ENCODE measurements around the gene CLMN. TPM values are rescaled to one million over a fixed set of nuclear protein-coding genes. Genes with fewer than 3 reads are reported as not detected.
A peak's percentile ranks its signal among the peaks of the same experiment; 100 is the strongest.

Gene CLMN, protein sequence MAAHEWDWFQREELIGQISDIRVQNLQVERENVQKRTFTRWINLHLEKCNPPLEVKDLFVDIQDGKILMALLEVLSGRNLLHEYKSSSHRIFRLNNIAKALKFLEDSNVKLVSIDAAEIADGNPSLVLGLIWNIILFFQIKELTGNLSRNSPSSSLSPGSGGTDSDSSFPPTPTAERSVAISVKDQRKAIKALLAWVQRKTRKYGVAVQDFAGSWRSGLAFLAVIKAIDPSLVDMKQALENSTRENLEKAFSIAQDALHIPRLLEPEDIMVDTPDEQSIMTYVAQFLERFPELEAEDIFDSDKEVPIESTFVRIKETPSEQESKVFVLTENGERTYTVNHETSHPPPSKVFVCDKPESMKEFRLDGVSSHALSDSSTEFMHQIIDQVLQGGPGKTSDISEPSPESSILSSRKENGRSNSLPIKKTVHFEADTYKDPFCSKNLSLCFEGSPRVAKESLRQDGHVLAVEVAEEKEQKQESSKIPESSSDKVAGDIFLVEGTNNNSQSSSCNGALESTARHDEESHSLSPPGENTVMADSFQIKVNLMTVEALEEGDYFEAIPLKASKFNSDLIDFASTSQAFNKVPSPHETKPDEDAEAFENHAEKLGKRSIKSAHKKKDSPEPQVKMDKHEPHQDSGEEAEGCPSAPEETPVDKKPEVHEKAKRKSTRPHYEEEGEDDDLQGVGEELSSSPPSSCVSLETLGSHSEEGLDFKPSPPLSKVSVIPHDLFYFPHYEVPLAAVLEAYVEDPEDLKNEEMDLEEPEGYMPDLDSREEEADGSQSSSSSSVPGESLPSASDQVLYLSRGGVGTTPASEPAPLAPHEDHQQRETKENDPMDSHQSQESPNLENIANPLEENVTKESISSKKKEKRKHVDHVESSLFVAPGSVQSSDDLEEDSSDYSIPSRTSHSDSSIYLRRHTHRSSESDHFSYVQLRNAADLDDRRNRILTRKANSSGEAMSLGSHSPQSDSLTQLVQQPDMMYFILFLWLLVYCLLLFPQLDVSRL
- total RNA-seq (ENCODE audit: low replicate concordance), result 6.3 and 6.7 TPM in 2 replicates

DNA sequence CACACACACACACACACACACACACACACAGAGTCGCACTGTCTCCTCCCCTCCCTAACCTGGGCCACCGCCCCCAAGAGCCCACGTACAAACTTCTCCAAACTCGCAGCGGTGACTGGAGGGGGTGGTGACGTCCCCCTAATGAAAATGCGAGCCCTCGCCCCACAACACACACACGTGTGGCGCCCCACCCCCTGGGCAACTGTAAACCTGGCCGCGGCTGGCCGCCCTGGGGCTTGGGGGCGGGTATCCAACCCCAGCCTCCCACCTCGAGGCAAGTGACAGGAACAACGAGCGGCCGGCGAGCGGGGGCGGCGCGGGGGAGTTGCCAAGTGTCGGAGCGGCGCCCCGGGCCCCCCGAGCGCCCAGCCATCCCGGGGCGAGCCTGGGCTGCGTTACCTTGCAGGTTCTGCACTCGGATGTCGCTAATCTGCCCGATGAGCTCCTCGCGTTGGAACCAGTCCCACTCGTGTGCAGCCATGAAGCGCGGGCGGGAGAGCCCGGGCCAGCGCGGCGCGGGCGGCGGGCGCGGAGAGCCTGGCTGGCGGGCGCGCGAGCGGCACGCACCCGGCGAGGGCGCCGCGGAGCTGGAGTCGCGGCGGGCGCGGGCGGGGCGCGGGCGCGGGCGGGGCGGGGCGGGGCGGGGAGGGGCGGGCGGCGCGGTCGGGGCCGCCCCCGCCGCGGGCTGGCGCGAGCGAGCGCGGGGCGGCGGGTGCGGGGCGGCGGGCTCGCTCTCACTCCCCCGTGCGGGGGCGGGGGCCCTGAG is at the start of gene CLMN:
CLMN (minus strand) TSS at position 597 of the 766 bp plus-strand sequence; CDS start at position 481, 116 bp downstream.
- Mint-ChIP-seq H3K27ac (no peak within 1 kb of the TSS), H3K27me3 (ENCODE audit: insufficient read depth, low read depth) (peaks cover 7% of the 10 kb centered on the region), H3K9me3 (no peaks in the 10 kb centered on the region), H3K4me3 (peak within 1 kb of the TSS; percentile 88), H3K4me1 (peaks cover 35% of the 10 kb centered on the region), H3K36me3 (no peaks in the 10 kb centered on the region)
- H4K20me1 ChIP-seq (ENCODE audit: low read depth), result peaks cover 21% of the 10 kb centered on the region
- H3K4me3 ChIP-seq, result peak within 1 kb of the TSS; percentile 89
- no peak within 1 kb of the TSS for H3K27ac ChIP-seq
- no peaks in the 10 kb centered on the region for H3K79me2 ChIP-seq (ENCODE audit: low read depth)
- no peaks in the 10 kb centered on the region for H3K9me3 ChIP-seq (ENCODE audit: low read depth)
- H3K27me3 ChIP-seq, result peaks cover 21% of the 10 kb centered on the region
- peaks cover 20% of the 10 kb centered on the region for H3K4me1 ChIP-seq
- H3K36me3 ChIP-seq, result no peaks in the 10 kb centered on the region
- H3K4me2 ChIP-seq, result peak within 1 kb of the TSS; percentile 85
- peaks cover 18% of the 10 kb centered on the region for H3F3A ChIP-seq (ENCODE audit: low read depth)
- peak within 1 kb of the TSS; percentile 93 for H2AFZ ChIP-seq (replicated peaks)
- H3K9ac ChIP-seq, result no peak within 1 kb of the TSS
- peak; percentile 85 for DNase-seq (ENCODE audit: low spot score)
- TF ChIP-seq EZH2 (IDR thresholded peaks at IDR 0.05) (peak; percentile 43), EZH2phosphoT487 (IDR thresholded peaks at IDR 0.05) (peak; percentile 38)
- TF ChIP-seq, protein P1, sequence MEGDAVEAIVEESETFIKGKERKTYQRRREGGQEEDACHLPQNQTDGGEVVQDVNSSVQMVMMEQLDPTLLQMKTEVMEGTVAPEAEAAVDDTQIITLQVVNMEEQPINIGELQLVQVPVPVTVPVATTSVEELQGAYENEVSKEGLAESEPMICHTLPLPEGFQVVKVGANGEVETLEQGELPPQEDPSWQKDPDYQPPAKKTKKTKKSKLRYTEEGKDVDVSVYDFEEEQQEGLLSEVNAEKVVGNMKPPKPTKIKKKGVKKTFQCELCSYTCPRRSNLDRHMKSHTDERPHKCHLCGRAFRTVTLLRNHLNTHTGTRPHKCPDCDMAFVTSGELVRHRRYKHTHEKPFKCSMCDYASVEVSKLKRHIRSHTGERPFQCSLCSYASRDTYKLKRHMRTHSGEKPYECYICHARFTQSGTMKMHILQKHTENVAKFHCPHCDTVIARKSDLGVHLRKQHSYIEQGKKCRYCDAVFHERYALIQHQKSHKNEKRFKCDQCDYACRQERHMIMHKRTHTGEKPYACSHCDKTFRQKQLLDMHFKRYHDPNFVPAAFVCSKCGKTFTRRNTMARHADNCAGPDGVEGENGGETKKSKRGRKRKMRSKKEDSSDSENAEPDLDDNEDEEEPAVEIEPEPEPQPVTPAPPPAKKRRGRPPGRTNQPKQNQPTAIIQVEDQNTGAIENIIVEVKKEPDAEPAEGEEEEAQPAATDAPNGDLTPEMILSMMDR (IDR thresholded peaks at IDR 0.05), result no peak

DNA sequence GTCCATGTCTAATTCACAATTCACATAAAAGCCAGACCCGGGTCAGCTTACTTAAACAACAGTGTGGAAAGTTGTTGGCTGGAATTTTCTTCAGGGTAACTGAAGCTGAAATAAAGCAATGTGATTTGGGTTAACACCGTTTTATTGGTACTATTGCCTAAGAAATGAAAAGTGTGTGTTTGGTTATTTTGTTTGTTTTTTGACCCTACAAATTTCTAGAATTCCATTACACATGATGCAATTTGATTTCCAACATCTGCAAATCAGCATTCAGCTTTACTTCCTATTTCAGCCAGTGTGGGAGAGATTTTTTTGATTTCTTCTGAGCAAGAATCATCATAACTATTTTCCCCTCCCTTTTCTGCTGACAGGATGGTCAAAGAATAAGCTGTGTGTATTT is 45.7 kb upstream of the CLMN start:
- Histone ChIP-seq H3K27ac (no peak overlapping the region), H2AFZ (replicated peaks) (no peak overlapping the region), H3K9me3 (ENCODE audit: low read depth) (no peaks in the 10 kb centered on the region), H3K36me3 (no peaks in the 10 kb centered on the region), H4K20me1 (ENCODE audit: low read depth) (no peaks in the 10 kb centered on the region), H3K79me2 (ENCODE audit: low read depth) (no peaks in the 10 kb centered on the region), H3K9ac (no peak overlapping the region), H3K4me3 (no peak overlapping the region), H3K4me1 (peaks cover 21% of the 10 kb centered on the region), H3K27me3 (peaks cover 14% of the 10 kb centered on the region), H3F3A (ENCODE audit: low read depth) (peaks cover 33% of the 10 kb centered on the region), H3K4me2 (no peak overlapping the region)
- peaks cover 42% of the 10 kb centered on the region for H3K4me1 Mint-ChIP-seq
- H3K36me3 Mint-ChIP-seq, result no peaks in the 10 kb centered on the region
- peaks cover 10% of the 10 kb centered on the region for H3K27me3 Mint-ChIP-seq (ENCODE audit: insufficient read depth, low read depth)
- H3K9me3 Mint-ChIP-seq, result no peaks in the 10 kb centered on the region
- no peak overlapping the region for H3K4me3 Mint-ChIP-seq
- no peak for TF ChIP-seq EZH2phosphoT487 (IDR thresholded peaks at IDR 0.05)
- TF ChIP-seq, protein P1 (IDR thresholded peaks at IDR 0.05), result no peak
- TF ChIP-seq EZH2 (IDR thresholded peaks at IDR 0.05), result no peak
- DNase-seq (ENCODE audit: low spot score), result no peak
- H3K27ac Mint-ChIP-seq, result no peak overlapping the region

- Mint-ChIP-seq H3K4me1 (peaks cover 40% of the 10 kb centered on the region), H3K27ac (no peak overlapping the region), H3K27me3 (ENCODE audit: insufficient read depth, low read depth) (peaks cover 10% of the 10 kb centered on the region), H3K9me3 (no peaks in the 10 kb centered on the region), H3K4me3 (no peak overlapping the region), H3K36me3 (no peaks in the 10 kb centered on the region)
- Histone ChIP-seq H3K27ac (no peak overlapping the region), H3K9me3 (ENCODE audit: low read depth) (no peaks in the 10 kb centered on the region), H3K4me3 (no peak overlapping the region), H3F3A (ENCODE audit: low read depth) (peaks cover 33% of the 10 kb centered on the region), H3K36me3 (no peaks in the 10 kb centered on the region), H3K79me2 (ENCODE audit: low read depth) (no peaks in the 10 kb centered on the region), H3K4me2 (no peak overlapping the region), H3K4me1 (peaks cover 21% of the 10 kb centered on the region), H3K9ac (no peak overlapping the region), H3K27me3 (peaks cover 22% of the 10 kb centered on the region), H4K20me1 (ENCODE audit: low read depth) (no peaks in the 10 kb centered on the region), H2AFZ (replicated peaks) (no peak overlapping the region)
- TF ChIP-seq, protein P1 (IDR thresholded peaks at IDR 0.05), result no peak
- TF ChIP-seq EZH2 (IDR thresholded peaks at IDR 0.05) (no peak), EZH2phosphoT487 (IDR thresholded peaks at IDR 0.05) (no peak)
- no peak for DNase-seq (ENCODE audit: low spot score)
Measured at GRCh38 chr14:95364481-95365209, 44.9 kb upstream of the CLMN start.

Measured in neural progenitor cell (in vitro differentiated cells).